GM21526 (cell line): ENCODE results near the gene UST.

ENCODE experiments used
- ATAC-seq: cut with Tn5 transposase; IDR thresholded peaks from one replicate; pipeline ENCODE4 v1.9.1; 2021; ENCODE audit warnings: moderate library complexity; ENCODE audit not compliant: unreplicated experiment, low FRiP score

Gene UST

GRCh38 chr6:148795563-148795962, 48.7 kb downstream of the UST start:
- no peak for ATAC-seq

- ATAC-seq: no peak
Measured at GRCh38 chr6:148799647-148800046, 52.8 kb downstream of the UST start.

GRCh38 chr6:148800536-148800935, 53.7 kb downstream of the UST start:
- no peak for ATAC-seq

GRCh38 chr6:148803979-148804378, 57.1 kb downstream of the UST start:
- no peak for ATAC-seq

- no peak for ATAC-seq
Measured at GRCh38 chr6:148805777-148806176, 58.9 kb downstream of the UST start.

GRCh38 chr6:148807784-148808183, 61.0 kb downstream of the UST start:
- no peak for ATAC-seq

- ATAC-seq: no peak
Measured at GRCh38 chr6:148808786-148809304, 62.0 kb downstream of the UST start.

- ATAC-seq: no peak
Measured at GRCh38 chr6:148811459-148811858, 64.6 kb downstream of the UST start.

- ATAC-seq: no peak
Measured at GRCh38 chr6:148814082-148814790, 67.4 kb downstream of the UST start.

GRCh38 chr6:148814869-148815268, 68.0 kb downstream of the UST start:
- no peak for ATAC-seq

GRCh38 chr6:148816117-148816516, 69.3 kb downstream of the UST start:
- ATAC-seq: no peak

GRCh38 chr6:148817689-148818088, 70.9 kb downstream of the UST start:
- no peak for ATAC-seq

GRCh38 chr6:148818939-148819575, 72.2 kb downstream of the UST start:
- no peak for ATAC-seq

- ATAC-seq: no peak
Measured at GRCh38 chr6:148819852-148820251, 73.0 kb downstream of the UST start.

GRCh38 chr6:148822819-148823218, 76.0 kb downstream of the UST start:
- ATAC-seq: no peak

- ATAC-seq: no peak
Measured at GRCh38 chr6:148824291-148824690, 77.5 kb downstream of the UST start.

GRCh38 chr6:148824960-148825359, 78.1 kb downstream of the UST start:
- no peak for ATAC-seq

- no peak for ATAC-seq
Measured at GRCh38 chr6:148825492-148825891, 78.7 kb downstream of the UST start.

- ATAC-seq: no peak
Measured at GRCh38 chr6:148827416-148828045, 80.7 kb downstream of the UST start.

GRCh38 chr6:148828047-148828446, 81.2 kb downstream of the UST start:
- ATAC-seq: no peak

GRCh38 chr6:148829415-148830101, 82.7 kb downstream of the UST start:
- no peak for ATAC-seq
